SK-N-MC (cell line): ENCODE results near the gene PAEP.

Experiments used
- EZH2 ChIP-seq: fragments of 200-600 bp; sonication (generic); IDR thresholded peaks from one replicate; pipeline ENCODE4 v1.6.1; 2017; ENCODE audit warnings: antibody characterized with exemption
- FOXP2 ChIP-seq: optimal IDR thresholded peaks from 2 replicates; pipeline ENCODE3; 2011; ENCODE audit warnings: mild to moderate bottlenecking, moderate library complexity; ENCODE audit not compliant: insufficient read depth; ENCODE audit errors: extremely low read length, control extremely low read depth
- POLR2AphosphoS5 ChIP-seq: IDR thresholded peaks from 2 replicates; pipeline ENCODE4 v1.6.1; 2012; ENCODE audit warnings: mild to moderate bottlenecking, low read depth, low read length, borderline replicate concordance

GRCh38 chr9:135582541-135582940 is 21.0 kb downstream of the PAEP start:
- TF ChIP-seq POLR2AphosphoS5, result no peak
- no peak for TF ChIP-seq FOXP2
- no peak for TF ChIP-seq EZH2
